GM12891 (cell line): ENCODE measurements around the gene GID4.

Experiments used
- DNase-seq: peaks from one replicate; pipeline ENCODE4 v3.0.0; 2011; ENCODE audit warnings: low spot score; ENCODE audit not compliant: insufficient read length
- FAIRE-seq: peaks from 2 replicates; lab custom pipeline; 2011; peaks lifted over from hg19 to GRCh38; lab: Jason Lieb, UNC
- PAX5 ChIP-seq: IDR thresholded peaks from 2 replicates; pipeline ENCODE4 v1.6.1; 2011; ENCODE audit warnings: low read length, moderate library complexity, mild to moderate bottlenecking; ENCODE audit not compliant: insufficient read depth, severe bottlenecking
- POLR2A ChIP-seq: IDR thresholded peaks from 2 replicates; pipeline ENCODE4 v1.6.1; 2011; ENCODE audit warnings: low read depth, low read length, control low read depth
- POLR2AphosphoS5 ChIP-seq: IDR thresholded peaks from 2 replicates; pipeline ENCODE4 v1.6.1; 2011; ENCODE audit warnings: low read depth, low read length, control low read depth
- POU2F2 ChIP-seq: IDR thresholded peaks from 2 replicates; pipeline ENCODE4 v1.6.1; 2011; ENCODE audit warnings: low read depth, mild to moderate bottlenecking, control low read depth, low read length, moderate library complexity
- SPI1 ChIP-seq: IDR thresholded peaks from 2 replicates; pipeline ENCODE4 v1.6.1; 2011; ENCODE audit warnings: low read depth, low read length, control low read depth
- TAF1 ChIP-seq: IDR thresholded peaks from 2 replicates; pipeline ENCODE4 v1.6.1; 2011; ENCODE audit warnings: low read depth, low read length, control low read depth

GID4 gene

GRCh38 chr17:18116078-18116477 lies 76.9 kb downstream of the GID4 start:
- no peak for DNase-seq
- TF ChIP-seq POLR2AphosphoS5 = no peak
- TF ChIP-seq SPI1 = no peak
- no peak for TF ChIP-seq TAF1
- TF ChIP-seq POLR2A = no peak
- TF ChIP-seq PAX5 = no peak
- TF ChIP-seq POU2F2 = no peak
- FAIRE-seq = no peak

DNA sequence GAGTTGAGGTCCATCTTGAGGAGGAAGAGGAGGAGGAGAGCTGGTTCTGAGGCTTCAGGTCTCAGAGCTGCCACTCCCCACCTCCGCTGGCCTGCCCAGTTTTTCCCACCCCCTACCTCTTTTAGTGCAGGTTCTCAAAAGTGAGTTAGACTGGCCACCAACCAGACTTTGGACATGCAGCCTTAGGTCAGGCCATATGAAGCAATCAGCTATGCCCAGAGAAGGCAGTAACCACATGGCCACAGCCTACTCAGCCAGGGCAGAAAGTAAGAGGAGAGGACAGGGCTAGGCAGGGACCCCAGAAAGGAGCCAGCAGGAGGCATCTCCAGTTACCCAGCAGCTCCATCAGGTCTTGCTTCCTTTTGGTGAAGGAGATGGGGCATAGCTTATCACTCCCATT lies 78.3 kb downstream of the GID4 start:
- TF ChIP-seq PAX5 (no peak), TAF1 (no peak), SPI1 (no peak), POLR2AphosphoS5 (no peak), POLR2A (no peak), POU2F2 (no peak)
- FAIRE-seq (no peak), DNase-seq (no peak)
